Measurements from ENCODE around the gene RFTN1. TPM values are rescaled to one million over a fixed set of nuclear protein-coding genes. Genes with fewer than 3 reads are reported as not detected.

RFTN1 gene
- total RNA-seq, 1 donor from 2014 or later: 26.8 TPM

- intact Hi-C loops (cut with DNase I): no loop called here
- ATAC-seq: no peak
- DNase-seq (ENCODE audit: missing footprints): no peak
These were observed 133.1 kb downstream of the RFTN1 start for GRCh38 chr3:16380421-16380820.

DNA sequence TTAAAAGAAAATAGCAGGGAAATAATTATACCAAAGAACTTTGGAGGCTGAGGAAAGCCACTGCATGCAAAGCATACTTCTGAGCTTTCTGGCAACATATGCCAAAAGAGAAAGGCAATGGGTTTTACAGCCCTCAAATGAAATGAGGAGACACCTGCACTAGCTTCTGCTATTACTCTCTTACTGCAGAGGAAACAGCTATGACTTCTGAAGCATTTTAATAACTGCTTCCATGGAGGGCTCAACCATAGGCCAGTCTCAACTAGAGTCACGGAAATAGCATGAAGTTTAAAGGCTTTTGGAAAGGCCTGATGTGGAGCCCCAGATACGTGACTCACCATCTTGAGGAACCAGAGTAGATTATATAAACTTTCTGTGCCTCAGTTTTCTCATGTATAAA lies 133.7 kb downstream of the RFTN1 start:
- no peak for DNase-seq (ENCODE audit: missing footprints)
- no peak for ATAC-seq
- intact Hi-C loops (cut with DNase I): no loop called here

DNA sequence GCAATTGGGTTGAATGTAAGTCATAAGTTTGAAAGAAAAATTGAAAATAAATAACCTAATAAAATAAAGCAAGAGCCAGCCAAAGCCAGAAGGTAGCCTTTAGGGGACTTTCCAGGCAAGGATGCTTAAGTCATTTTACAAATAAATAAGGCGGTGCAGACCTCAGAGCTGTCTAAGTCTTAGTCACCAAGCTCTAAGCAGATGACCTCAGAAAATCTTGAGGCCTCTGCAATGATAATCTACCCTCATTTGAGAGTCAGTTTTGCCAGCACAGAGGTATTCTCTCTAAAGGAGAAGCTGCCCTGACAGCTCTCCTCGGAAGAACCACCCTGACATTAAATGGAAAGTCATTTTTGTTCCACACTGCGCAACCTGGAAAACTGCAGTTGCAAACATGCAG lies 134.6 kb downstream of the RFTN1 start:
- no peak for DNase-seq (ENCODE audit: missing footprints)
- ATAC-seq: no peak
- intact Hi-C loops (cut with DNase I): no loop called here

GRCh38 chr3:16378415-16378814 lies 135.1 kb downstream of the RFTN1 start:
- ATAC-seq (no peak), DNase-seq (ENCODE audit: missing footprints) (no peak)
- intact Hi-C loops (cut with DNase I): no loop called here

- DNase-seq (ENCODE audit: missing footprints) (no peak), ATAC-seq (peak; percentile 32)
- intact Hi-C loops (cut with DNase I): no loop called here
These were observed 135.6 kb downstream of the RFTN1 start for GRCh38 chr3:16377847-16378302.

- DNase-seq (ENCODE audit: missing footprints) (no peak), ATAC-seq (no peak)
- intact Hi-C loops (cut with DNase I): no loop called here
These were observed 136.3 kb downstream of the RFTN1 start for GRCh38 chr3:16377196-16377595.

- intact Hi-C loops (cut with DNase I): no loop called here
- DNase-seq (ENCODE audit: missing footprints): no peak
- no peak for ATAC-seq
These were observed 137.6 kb downstream of the RFTN1 start for GRCh38 chr3:16375891-16376290.

- DNase-seq (ENCODE audit: missing footprints): no peak
- intact Hi-C loops (cut with DNase I): loop anchor here (5.0 kb wide), 1 partner anchor 92 kb away; no protein-coding TSS in a partner anchor
These were observed 138.6 kb downstream of the RFTN1 start for GRCh38 chr3:16374935-16375245.

GRCh38 chr3:16374047-16374934 lies 139.2 kb downstream of the RFTN1 start:
- DNase-seq (ENCODE audit: missing footprints): no peak
- ATAC-seq: peak; percentile 11
- intact Hi-C loops (cut with DNase I): loop anchor here (5.0 kb wide), 1 partner anchor 93 kb away; no protein-coding TSS in a partner anchor

More at GRCh38 chr3:16374935-16375245, 138.6 kb downstream of the RFTN1 start:
- ATAC-seq: no peak

DNA sequence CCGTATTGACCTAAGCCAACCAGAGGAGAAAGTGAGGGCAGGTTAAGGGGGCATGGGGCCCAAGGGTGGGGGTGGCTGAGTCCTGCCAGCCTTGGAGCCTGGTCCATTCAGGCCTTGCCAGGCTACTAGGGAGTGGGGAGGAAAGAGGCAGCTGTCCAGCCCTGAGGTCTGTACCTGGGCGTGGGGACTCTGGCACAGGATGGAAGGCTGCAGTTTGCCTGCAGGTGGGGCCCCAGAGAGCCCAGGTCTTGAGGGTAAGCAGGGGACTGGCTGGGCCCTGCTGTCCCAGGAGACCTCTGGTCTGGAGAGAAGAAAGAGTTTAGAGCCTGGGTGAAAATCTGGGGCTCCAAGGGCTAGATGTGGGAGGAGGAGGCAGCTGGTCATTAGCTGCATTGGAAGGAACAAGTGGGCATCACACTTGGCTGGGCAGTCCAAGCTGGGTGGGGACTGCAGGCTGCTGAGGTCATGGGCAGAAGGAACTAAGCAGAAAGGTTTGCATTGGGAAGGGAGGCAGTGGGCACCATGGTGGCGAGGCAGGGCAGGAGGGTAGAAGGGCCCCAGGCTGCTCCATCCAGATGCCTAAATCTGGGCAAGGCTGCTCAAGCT lies 140.1 kb downstream of the RFTN1 start:
- ATAC-seq (no peak), DNase-seq (ENCODE audit: missing footprints) (no peak)
- intact Hi-C loops (cut with DNase I): loop anchor here (5.0 kb wide), 1 partner anchor 94 kb away; no protein-coding TSS in a partner anchor

GRCh38 chr3:16372362-16373292 lies 140.9 kb downstream of the RFTN1 start:
- intact Hi-C loops (cut with DNase I): loop anchor here (5.0 kb wide), 1 partner anchor 95 kb away; no protein-coding TSS in a partner anchor
- DNase-seq (ENCODE audit: missing footprints): no peak
- ATAC-seq: peak; percentile 36

DNA sequence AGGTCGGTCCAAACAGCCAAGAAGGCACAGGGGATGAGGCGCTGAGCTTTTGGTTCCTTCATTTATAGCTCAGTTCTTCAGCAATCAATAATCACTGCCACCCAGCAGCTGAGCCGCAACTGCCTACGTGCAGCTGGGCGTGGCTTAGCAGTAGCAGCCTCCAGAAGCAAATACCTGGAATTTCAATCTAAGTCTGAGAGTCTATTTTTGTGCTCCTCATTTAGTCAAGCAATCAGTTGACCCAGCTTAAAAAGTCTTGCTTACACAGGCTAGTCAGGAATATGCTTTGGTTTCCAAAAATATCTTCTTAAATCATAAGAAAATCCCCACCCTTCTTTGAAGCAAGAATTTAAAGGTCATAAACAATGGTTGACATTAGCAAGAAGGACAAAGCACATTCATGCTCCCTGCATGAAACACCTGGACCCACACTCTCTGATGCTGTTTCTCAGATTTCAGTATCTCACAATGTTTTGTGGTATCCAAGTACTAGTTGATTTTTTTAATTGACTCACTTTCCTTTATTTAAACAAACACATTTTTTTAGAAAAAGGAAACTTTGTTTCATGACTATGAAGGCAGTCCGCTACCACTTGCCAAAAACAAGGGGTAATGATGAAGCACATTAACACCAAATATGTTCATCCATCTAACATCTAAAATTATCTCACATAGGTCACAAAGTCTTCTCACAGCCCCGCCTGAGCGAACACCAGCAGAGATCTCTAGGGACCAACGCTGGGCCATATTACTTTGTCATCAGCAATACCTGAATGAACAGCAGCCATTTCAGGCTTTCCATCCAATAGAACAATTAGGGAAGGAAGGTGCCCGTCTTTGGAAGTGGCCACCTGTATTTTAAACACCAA lies 142.4 kb downstream of the RFTN1 start:
- intact Hi-C loops (cut with DNase I): loop anchor here (5.0 kb wide), 1 partner anchor 96 kb away; no protein-coding TSS in a partner anchor
- DNase-seq (ENCODE audit: missing footprints) (peak; percentile 65), ATAC-seq (no peak)

- intact Hi-C loops (cut with DNase I): loop anchor here (5.0 kb wide), 1 partner anchor 97 kb away; no protein-coding TSS in a partner anchor
- no peak for DNase-seq (ENCODE audit: missing footprints)
- no peak for ATAC-seq
These were observed 143.0 kb downstream of the RFTN1 start for GRCh38 chr3:16370503-16370871.

DNA sequence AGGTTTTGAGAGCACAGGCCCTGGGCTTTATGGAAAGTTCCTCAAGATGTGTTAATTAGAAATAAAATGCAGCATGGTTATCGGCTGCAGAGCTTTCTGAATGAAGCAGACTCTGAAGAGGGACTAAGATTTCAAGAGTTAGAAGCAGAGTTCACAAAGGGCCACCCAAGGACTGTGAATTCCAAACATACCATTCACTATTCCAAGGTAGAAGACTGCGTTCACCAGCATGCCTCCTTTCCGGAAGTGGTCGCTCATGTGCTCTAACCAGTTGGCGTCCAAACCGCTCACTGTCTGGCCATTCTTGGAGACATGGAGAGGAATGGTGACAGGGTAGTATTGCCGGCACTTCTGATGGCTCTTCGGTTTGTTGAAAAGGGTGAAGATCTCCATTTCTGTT lies 143.6 kb downstream of the RFTN1 start:
- ATAC-seq (no peak), DNase-seq (ENCODE audit: missing footprints) (no peak)
- intact Hi-C loops (cut with DNase I): loop anchor here (5.0 kb wide), 1 partner anchor 97 kb away; no protein-coding TSS in a partner anchor

DNA sequence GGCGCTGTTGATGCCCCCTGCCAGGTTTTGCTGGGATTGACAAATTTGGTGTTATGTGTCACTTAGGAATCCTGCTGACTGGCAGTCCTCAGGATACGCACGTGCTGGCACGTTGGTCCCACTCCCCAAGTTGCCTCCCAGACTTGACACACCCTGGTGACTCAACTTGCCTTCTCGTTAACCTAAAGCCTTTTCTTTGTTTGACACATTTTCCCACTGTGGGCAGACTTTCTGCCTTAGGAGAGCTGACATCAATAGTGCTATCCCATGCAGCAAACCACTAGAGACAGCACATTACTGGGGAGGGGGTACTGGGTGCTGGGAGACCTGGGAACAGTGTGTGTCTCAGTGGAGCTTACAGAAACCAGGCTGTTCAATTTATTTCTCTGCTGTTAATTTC lies 144.2 kb downstream of the RFTN1 start:
- intact Hi-C loops (cut with DNase I): no loop called here
- ATAC-seq: no peak
- no peak for DNase-seq (ENCODE audit: missing footprints)

DNA sequence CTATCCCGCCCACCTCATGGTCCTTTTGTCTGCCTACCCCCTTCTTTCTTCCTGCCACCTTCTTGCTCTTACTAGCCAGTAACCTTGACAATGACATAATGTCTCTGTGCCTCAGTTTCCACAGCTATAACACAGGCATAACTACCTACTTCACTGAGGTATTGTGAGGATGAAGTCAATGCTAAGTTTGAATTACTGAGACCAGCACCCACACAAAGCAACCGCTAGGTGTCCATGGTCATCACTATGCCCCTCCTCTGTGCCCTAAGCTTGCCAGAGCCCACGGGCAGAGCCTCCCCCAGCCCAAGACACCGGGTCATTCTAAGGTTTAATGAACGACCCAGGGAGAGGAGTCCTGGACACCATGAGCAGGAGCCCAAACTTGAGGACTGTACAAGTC lies 146.9 kb downstream of the RFTN1 start:
- ATAC-seq: no peak
- intact Hi-C loops (cut with DNase I): no loop called here
- DNase-seq (ENCODE audit: missing footprints): no peak

GRCh38 chr3:16365491-16366128 lies 147.9 kb downstream of the RFTN1 start:
- intact Hi-C loops (cut with DNase I): no loop called here
- ATAC-seq: no peak

GRCh38 chr3:16364963-16365362 lies 148.5 kb downstream of the RFTN1 start:
- ATAC-seq: no peak
- no peak for DNase-seq (ENCODE audit: missing footprints)
- intact Hi-C loops (cut with DNase I): no loop called here

More at GRCh38 chr3:16365491-16366128, 147.9 kb downstream of the RFTN1 start:
- no peak for DNase-seq (ENCODE audit: missing footprints)

Data from Right ventricle myocardium inferior (tissue), 1 donor.